ENCODE data around the gene PEX3. TPM values are rescaled to one million over a fixed set of nuclear protein-coding genes. Genes with fewer than 3 reads are reported as not detected.
"Not testable (repeated sequence)": the region's sequence is repeated elsewhere in the genome, so short reads cannot be mapped to it uniquely, and the experiment has no call there.

PEX3 gene
- total RNA-seq, 1 donor from 2014 or later: 17.9 TPM

- no peaks in the 10 kb centered on the region for H3K27me3 Mint-ChIP-seq (ENCODE audit: unreplicated experiment)
- no peak overlapping the region for H3K27ac Mint-ChIP-seq (ENCODE audit: unreplicated experiment)
- H3K9me3 Mint-ChIP-seq (ENCODE audit: unreplicated experiment): no peaks in the 10 kb centered on the region
- DNase-seq (ENCODE audit: extremely low spot score, unreplicated experiment): no peak
- TF ChIP-seq CTCF (IDR thresholded peaks at IDR 0.05): no peak
- H3K4me3 Mint-ChIP-seq (ENCODE audit: unreplicated experiment): no peak overlapping the region
- no peaks in the 10 kb centered on the region for H3K4me1 Mint-ChIP-seq (ENCODE audit: unreplicated experiment)
- peaks cover 13% of the 10 kb centered on the region for H3K36me3 Mint-ChIP-seq (ENCODE audit: unreplicated experiment)
These were observed 14.9 kb downstream of the PEX3 start for GRCh38 chr6:143465546-143465945.

GRCh38 chr6:143468026-143468425 is 17.4 kb downstream of the PEX3 start:
- Mint-ChIP-seq H3K4me1 (ENCODE audit: unreplicated experiment) (no peaks in the 10 kb centered on the region), H3K27me3 (ENCODE audit: unreplicated experiment) (no peaks in the 10 kb centered on the region), H3K9me3 (ENCODE audit: unreplicated experiment) (no peaks in the 10 kb centered on the region), H3K4me3 (ENCODE audit: unreplicated experiment) (no peak overlapping the region), H3K27ac (ENCODE audit: unreplicated experiment) (no peak overlapping the region), H3K36me3 (ENCODE audit: unreplicated experiment) (peaks cover 18% of the 10 kb centered on the region)
- no peak for DNase-seq (ENCODE audit: extremely low spot score, unreplicated experiment)
- TF ChIP-seq CTCF (IDR thresholded peaks at IDR 0.05): no peak

GRCh38 chr6:143468823-143469222 is 18.2 kb downstream of the PEX3 start:
- H3K4me1 Mint-ChIP-seq (ENCODE audit: unreplicated experiment); H3K27me3 Mint-ChIP-seq (ENCODE audit: unreplicated experiment); H3K9me3 Mint-ChIP-seq (ENCODE audit: unreplicated experiment): not testable (repeated sequence)

GRCh38 chr6:143471822-143472221 is 21.2 kb downstream of the PEX3 start:
- Mint-ChIP-seq H3K27ac (ENCODE audit: unreplicated experiment) (no peak overlapping the region), H3K9me3 (ENCODE audit: unreplicated experiment) (no peaks in the 10 kb centered on the region), H3K4me1 (ENCODE audit: unreplicated experiment) (no peaks in the 10 kb centered on the region), H3K27me3 (ENCODE audit: unreplicated experiment) (no peaks in the 10 kb centered on the region), H3K36me3 (ENCODE audit: unreplicated experiment) (peaks cover 37% of the 10 kb centered on the region), H3K4me3 (ENCODE audit: unreplicated experiment) (no peak overlapping the region)
- no peak for TF ChIP-seq CTCF (IDR thresholded peaks at IDR 0.05)
- no peak for DNase-seq (ENCODE audit: extremely low spot score, unreplicated experiment)

More at GRCh38 chr6:143468823-143469222, 18.2 kb downstream of the PEX3 start:
- not testable (repeated sequence) for H3K27ac Mint-ChIP-seq (ENCODE audit: unreplicated experiment); DNase-seq (ENCODE audit: extremely low spot score, unreplicated experiment); H3K4me3 Mint-ChIP-seq (ENCODE audit: unreplicated experiment)
- peaks cover 20% of the 10 kb centered on the region for H3K36me3 Mint-ChIP-seq (ENCODE audit: unreplicated experiment)

GRCh38 chr6:143476545-143476944 is 25.9 kb downstream of the PEX3 start:
- Mint-ChIP-seq H3K4me3 (ENCODE audit: unreplicated experiment) (no peak overlapping the region), H3K4me1 (ENCODE audit: unreplicated experiment) (no peaks in the 10 kb centered on the region), H3K36me3 (ENCODE audit: unreplicated experiment) (peaks cover 55% of the 10 kb centered on the region), H3K27me3 (ENCODE audit: unreplicated experiment) (no peaks in the 10 kb centered on the region), H3K9me3 (ENCODE audit: unreplicated experiment) (no peaks in the 10 kb centered on the region), H3K27ac (ENCODE audit: unreplicated experiment) (no peak overlapping the region)
- no peak for DNase-seq (ENCODE audit: extremely low spot score, unreplicated experiment)
- no peak for TF ChIP-seq CTCF (IDR thresholded peaks at IDR 0.05)

- Mint-ChIP-seq H3K36me3 (ENCODE audit: unreplicated experiment) (peaks cover 42% of the 10 kb centered on the region), H3K27me3 (ENCODE audit: unreplicated experiment) (no peaks in the 10 kb centered on the region), H3K27ac (ENCODE audit: unreplicated experiment) (no peak overlapping the region), H3K4me3 (ENCODE audit: unreplicated experiment) (no peak overlapping the region), H3K4me1 (ENCODE audit: unreplicated experiment) (no peaks in the 10 kb centered on the region), H3K9me3 (ENCODE audit: unreplicated experiment) (no peaks in the 10 kb centered on the region)
- no peak for DNase-seq (ENCODE audit: extremely low spot score, unreplicated experiment)
- no peak for TF ChIP-seq CTCF (IDR thresholded peaks at IDR 0.05)
These were observed 28.0 kb downstream of the PEX3 start for GRCh38 chr6:143478479-143479062.
